ENCODE data around the gene DSG2.

Gene DSG2

GRCh38 chr18:31577195-31577594 is 79.2 kb downstream of the DSG2 start:
- H3K4me3 ChIP-seq (ENCODE audit: low read depth in 1 of 2, low read length in 2 of 2) = no peak overlapping the region
- no peaks in the 10 kb centered on the region for H3K27me3 ChIP-seq (ENCODE audit: control insufficient read depth in 1 of 2, insufficient read depth in 2 of 2, low read length in 2 of 2)
- peaks cover 8% of the 10 kb centered on the region for H3K4me1 ChIP-seq (ENCODE audit: insufficient read depth, low read length)
- no peak overlapping the region for H3K9ac ChIP-seq (ENCODE audit: low read length)
- H3K9me3 ChIP-seq (ENCODE audit: low read length) = no peaks in the 10 kb centered on the region
- H3K36me3 ChIP-seq (ENCODE audit: insufficient read depth, low read length) = no peaks in the 10 kb centered on the region
- H3K27ac ChIP-seq (ENCODE audit: low read depth, low read length) = no peak overlapping the region

GRCh38 chr18:31578126-31578525 is 80.1 kb downstream of the DSG2 start:
- Histone ChIP-seq H3K27me3 (ENCODE audit: control insufficient read depth in 1 of 2, insufficient read depth in 2 of 2, low read length in 2 of 2) (no peaks in the 10 kb centered on the region), H3K4me3 (ENCODE audit: low read depth in 1 of 2, low read length in 2 of 2) (no peak overlapping the region), H3K9ac (ENCODE audit: low read length) (no peak overlapping the region), H3K9me3 (ENCODE audit: low read length) (no peaks in the 10 kb centered on the region), H3K27ac (ENCODE audit: low read depth, low read length) (no peak overlapping the region), H3K4me1 (ENCODE audit: insufficient read depth, low read length) (peaks cover 8% of the 10 kb centered on the region), H3K36me3 (ENCODE audit: insufficient read depth, low read length) (no peaks in the 10 kb centered on the region)

- peaks cover 8% of the 10 kb centered on the region for H3K4me1 ChIP-seq (ENCODE audit: insufficient read depth, low read length)
- no peaks in the 10 kb centered on the region for H3K27me3 ChIP-seq (ENCODE audit: control insufficient read depth in 1 of 2, insufficient read depth in 2 of 2, low read length in 2 of 2)
- H3K4me3 ChIP-seq (ENCODE audit: low read depth in 1 of 2, low read length in 2 of 2) = no peak overlapping the region
- no peaks in the 10 kb centered on the region for H3K9me3 ChIP-seq (ENCODE audit: low read length)
- H3K27ac ChIP-seq (ENCODE audit: low read depth, low read length) = no peak overlapping the region
- H3K36me3 ChIP-seq (ENCODE audit: insufficient read depth, low read length) = no peaks in the 10 kb centered on the region
- no peak overlapping the region for H3K9ac ChIP-seq (ENCODE audit: low read length)
These were observed 81.4 kb downstream of the DSG2 start for GRCh38 chr18:31579375-31579774.

DNA sequence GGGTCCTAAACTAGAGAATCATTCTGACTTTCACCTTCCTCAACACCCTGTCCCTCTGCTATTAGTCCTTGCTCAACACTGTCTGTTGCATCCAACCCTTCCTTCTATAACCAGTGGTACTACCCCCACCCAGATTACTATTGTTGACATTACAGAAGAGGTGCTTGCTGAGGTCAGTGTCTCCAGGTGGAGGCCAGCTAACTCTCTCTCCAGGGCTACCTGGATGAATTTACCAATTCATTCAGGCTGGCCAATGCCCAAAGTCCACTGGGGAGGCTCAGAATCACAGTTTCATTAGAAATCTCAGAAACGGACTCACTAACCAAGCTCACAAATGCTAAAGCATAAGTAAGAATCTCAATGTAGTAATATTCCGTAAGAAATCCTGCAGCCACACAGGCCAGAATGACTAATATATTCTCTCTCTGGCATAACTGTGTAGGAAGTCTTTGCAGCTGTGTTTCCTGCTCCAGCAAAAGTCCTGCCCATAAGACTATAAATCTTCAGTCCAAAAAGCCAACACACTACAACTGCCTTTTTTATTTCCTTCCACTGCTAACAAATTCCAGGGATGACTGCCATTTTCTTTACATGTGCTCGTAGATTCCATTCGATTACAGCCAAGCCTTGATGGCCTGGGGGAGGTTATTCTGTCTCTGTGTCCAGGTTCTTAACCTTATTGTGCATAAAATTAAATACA is 83.7 kb downstream of the DSG2 start:
- Histone ChIP-seq H3K9ac (ENCODE audit: low read length) (no peak overlapping the region), H3K4me1 (ENCODE audit: insufficient read depth, low read length) (peaks cover 8% of the 10 kb centered on the region), H3K9me3 (ENCODE audit: low read length) (no peaks in the 10 kb centered on the region), H3K27me3 (ENCODE audit: control insufficient read depth in 1 of 2, insufficient read depth in 2 of 2, low read length in 2 of 2) (no peaks in the 10 kb centered on the region), H3K36me3 (ENCODE audit: insufficient read depth, low read length) (no peaks in the 10 kb centered on the region), H3K4me3 (ENCODE audit: low read depth in 1 of 2, low read length in 2 of 2) (no peak overlapping the region), H3K27ac (ENCODE audit: low read depth, low read length) (no peak overlapping the region)

- Histone ChIP-seq H3K9me3 (ENCODE audit: low read length) (no peaks in the 10 kb centered on the region), H3K36me3 (ENCODE audit: insufficient read depth, low read length) (no peaks in the 10 kb centered on the region), H3K27ac (ENCODE audit: low read depth, low read length) (no peak overlapping the region), H3K27me3 (ENCODE audit: control insufficient read depth in 1 of 2, insufficient read depth in 2 of 2, low read length in 2 of 2) (no peaks in the 10 kb centered on the region), H3K4me1 (ENCODE audit: insufficient read depth, low read length) (peaks cover 8% of the 10 kb centered on the region), H3K4me3 (ENCODE audit: low read depth in 1 of 2, low read length in 2 of 2) (no peak overlapping the region), H3K9ac (ENCODE audit: low read length) (no peak overlapping the region)
These were observed 85.3 kb downstream of the DSG2 start for GRCh38 chr18:31583185-31583854.

DNA sequence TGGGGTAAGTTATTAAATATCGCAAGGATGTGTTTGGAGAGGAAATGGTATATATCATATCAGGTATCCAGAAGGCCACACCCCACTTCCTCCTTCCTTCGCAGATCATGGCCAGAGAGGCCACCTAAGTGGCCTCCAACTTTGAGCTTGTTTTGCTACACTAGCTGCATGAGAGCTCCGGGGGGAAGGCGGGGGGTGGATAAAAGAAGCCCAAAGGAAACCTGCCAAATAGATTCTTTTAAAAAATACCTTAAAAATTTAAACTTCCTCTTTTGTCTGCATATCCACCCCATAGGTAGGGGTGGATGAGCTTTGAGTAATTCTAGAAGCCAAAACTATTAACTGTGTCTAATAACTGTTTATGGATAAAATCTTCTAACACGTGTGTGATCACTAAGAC is 88.0 kb downstream of the DSG2 start:
- Histone ChIP-seq H3K4me3 (ENCODE audit: low read depth in 1 of 2, low read length in 2 of 2) (no peak overlapping the region), H3K27me3 (ENCODE audit: control insufficient read depth in 1 of 2, insufficient read depth in 2 of 2, low read length in 2 of 2) (no peaks in the 10 kb centered on the region), H3K9me3 (ENCODE audit: low read length) (no peaks in the 10 kb centered on the region), H3K36me3 (ENCODE audit: insufficient read depth, low read length) (no peaks in the 10 kb centered on the region), H3K9ac (ENCODE audit: low read length) (no peak overlapping the region), H3K4me1 (ENCODE audit: insufficient read depth, low read length) (peaks cover 8% of the 10 kb centered on the region), H3K27ac (ENCODE audit: low read depth, low read length) (no peak overlapping the region)

GRCh38 chr18:31586616-31587015 is 88.6 kb downstream of the DSG2 start:
- Histone ChIP-seq H3K9me3 (ENCODE audit: low read length) (no peaks in the 10 kb centered on the region), H3K27ac (ENCODE audit: low read depth, low read length) (no peak overlapping the region)

GRCh38 chr18:31587529-31587928 is 89.6 kb downstream of the DSG2 start:
- Histone ChIP-seq H3K9me3 (ENCODE audit: low read length) (no peaks in the 10 kb centered on the region), H3K4me1 (ENCODE audit: insufficient read depth, low read length) (no peaks in the 10 kb centered on the region), H3K27ac (ENCODE audit: low read depth, low read length) (no peak overlapping the region), H3K4me3 (ENCODE audit: low read depth in 1 of 2, low read length in 2 of 2) (no peak overlapping the region), H3K9ac (ENCODE audit: low read length) (no peak overlapping the region), H3K27me3 (ENCODE audit: control insufficient read depth in 1 of 2, insufficient read depth in 2 of 2, low read length in 2 of 2) (no peaks in the 10 kb centered on the region), H3K36me3 (ENCODE audit: insufficient read depth, low read length) (no peaks in the 10 kb centered on the region)

More at GRCh38 chr18:31586616-31587015, 88.6 kb downstream of the DSG2 start:
- Histone ChIP-seq H3K9ac (ENCODE audit: low read length) (no peak overlapping the region), H3K4me1 (ENCODE audit: insufficient read depth, low read length) (peaks cover 6% of the 10 kb centered on the region), H3K27me3 (ENCODE audit: control insufficient read depth in 1 of 2, insufficient read depth in 2 of 2, low read length in 2 of 2) (no peaks in the 10 kb centered on the region), H3K36me3 (ENCODE audit: insufficient read depth, low read length) (no peaks in the 10 kb centered on the region), H3K4me3 (ENCODE audit: low read depth in 1 of 2, low read length in 2 of 2) (no peak overlapping the region)

DNA sequence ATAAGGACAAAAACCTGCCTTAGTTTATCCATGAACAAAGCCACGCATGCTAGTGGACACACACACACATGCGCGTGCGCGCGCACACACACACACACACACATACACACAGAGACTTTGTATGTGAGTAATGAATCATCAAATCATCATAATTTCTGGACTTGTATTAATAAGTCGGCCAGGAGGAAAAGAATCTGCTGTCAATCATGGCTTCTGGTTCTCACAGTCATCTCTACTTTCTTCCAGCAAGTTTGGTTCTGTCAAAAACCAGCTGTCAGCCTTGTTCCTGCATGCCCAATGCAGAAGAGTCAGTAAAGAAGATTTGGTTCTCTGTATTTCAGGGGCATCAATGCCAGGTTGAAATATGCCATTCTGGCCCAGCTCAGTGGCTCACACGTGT is 92.6 kb downstream of the DSG2 start:
- no peaks in the 10 kb centered on the region for H3K9me3 ChIP-seq (ENCODE audit: low read length)
- no peak overlapping the region for H3K9ac ChIP-seq (ENCODE audit: low read length)
- no peak overlapping the region for H3K27ac ChIP-seq (ENCODE audit: low read depth, low read length)
- H3K4me1 ChIP-seq (ENCODE audit: insufficient read depth, low read length) = no peaks in the 10 kb centered on the region
- no peaks in the 10 kb centered on the region for H3K36me3 ChIP-seq (ENCODE audit: insufficient read depth, low read length)
- no peak overlapping the region for H3K4me3 ChIP-seq (ENCODE audit: low read depth in 1 of 2, low read length in 2 of 2)
- no peaks in the 10 kb centered on the region for H3K27me3 ChIP-seq (ENCODE audit: control insufficient read depth in 1 of 2, insufficient read depth in 2 of 2, low read length in 2 of 2)

GRCh38 chr18:31591113-31591512 is 93.1 kb downstream of the DSG2 start:
- Histone ChIP-seq H3K9me3 (ENCODE audit: low read length) (no peaks in the 10 kb centered on the region), H3K4me3 (ENCODE audit: low read depth in 1 of 2, low read length in 2 of 2) (no peak overlapping the region), H3K27ac (ENCODE audit: low read depth, low read length) (no peak overlapping the region), H3K9ac (ENCODE audit: low read length) (no peak overlapping the region), H3K36me3 (ENCODE audit: insufficient read depth, low read length) (no peaks in the 10 kb centered on the region), H3K27me3 (ENCODE audit: control insufficient read depth in 1 of 2, insufficient read depth in 2 of 2, low read length in 2 of 2) (no peaks in the 10 kb centered on the region), H3K4me1 (ENCODE audit: insufficient read depth, low read length) (no peaks in the 10 kb centered on the region)

- Histone ChIP-seq H3K27me3 (ENCODE audit: control insufficient read depth in 1 of 2, insufficient read depth in 2 of 2, low read length in 2 of 2) (no peaks in the 10 kb centered on the region), H3K4me3 (ENCODE audit: low read depth in 1 of 2, low read length in 2 of 2) (no peak within 1 kb of the TSS), H3K27ac (ENCODE audit: low read depth, low read length) (no peak within 1 kb of the TSS), H3K4me1 (ENCODE audit: insufficient read depth, low read length) (no peaks in the 10 kb centered on the region), H3K9me3 (ENCODE audit: low read length) (no peaks in the 10 kb centered on the region), H3K9ac (ENCODE audit: low read length) (no peak within 1 kb of the TSS), H3K36me3 (ENCODE audit: insufficient read depth, low read length) (no peaks in the 10 kb centered on the region)
These were observed 93.7 kb downstream of the DSG2 start, which contains the start of gene TTR for GRCh38 chr18:31591628-31592027. Gene TTR, plus strand, starts transcription at chr18:31591877. Its CDS starts 26 bp downstream, at chr18:31591903.
